SH-SY5Y (cell line): ENCODE data around the gene KCMF1.

Experiments used
- GATA2 ChIP-seq: IDR thresholded peaks from 2 replicates; pipeline ENCODE4 v1.6.1; 2011; ENCODE audit warnings: mild to moderate bottlenecking, low read depth, low read length
- GATA3 ChIP-seq: IDR thresholded peaks from 2 replicates; pipeline ENCODE4 v1.6.1; 2011; ENCODE audit warnings: low read depth, mild to moderate bottlenecking, low read length, moderate library complexity

GRCh38 chr2:84947010-84947593 is 23.9 kb upstream of the KCMF1 start:
- no peak for TF ChIP-seq GATA2
- no peak for TF ChIP-seq GATA3
